Measurements from ENCODE around the gene AGAP2. TPM values are rescaled to one million over a fixed set of nuclear protein-coding genes. Genes with fewer than 3 reads are reported as not detected.
"Not testable (repeated sequence)": the region's sequence is repeated elsewhere in the genome, so short reads cannot be mapped to it uniquely, and the experiment has no call there.

The AGAP2 gene
- total RNA-seq, 4 donors from 2014 or later, result 0.29 to 6.3 (median 2.6) TPM

- no peak for TF ChIP-seq CTCF (IDR thresholded peaks at IDR 0.05)
- no peak for TF ChIP-seq POLR2A (IDR thresholded peaks at IDR 0.05)
- Histone ChIP-seq H3K4me3 (no peak overlapping the region), H3K36me3 (no peaks in the 10 kb centered on the region), H3K9me3 (no peaks in the 10 kb centered on the region), H3K4me1 (no peaks in the 10 kb centered on the region), H3K27me3 (no peaks in the 10 kb centered on the region), H3K27ac (no peak overlapping the region)
- intact Hi-C loops (cut with DNase I; ENCODE audit: low total_unique reads), result no loop called here
- DNase-seq, result no peak
Measured at GRCh38 chr12:57722716-57723629, 15.6 kb downstream of the AGAP2 start.

GRCh38 chr12:57721846-57722608 is 16.5 kb downstream of the AGAP2 start:
- intact Hi-C loops (cut with DNase I; ENCODE audit: low total_unique reads); H3K9me3 ChIP-seq; H3K27me3 ChIP-seq; DNase-seq; H3K27ac ChIP-seq; H3K4me3 ChIP-seq; H3K4me1 ChIP-seq; H3K36me3 ChIP-seq: not testable (repeated sequence)

- Histone ChIP-seq H3K9me3 (no peaks in the 10 kb centered on the region), H3K27me3 (no peaks in the 10 kb centered on the region), H3K36me3 (no peaks in the 10 kb centered on the region), H3K4me3 (no peak overlapping the region), H3K4me1 (no peaks in the 10 kb centered on the region), H3K27ac (no peak overlapping the region)
- no peak for DNase-seq
- TF ChIP-seq POLR2A (IDR thresholded peaks at IDR 0.05), result no peak
- intact Hi-C loops (cut with DNase I; ENCODE audit: low total_unique reads), result no loop called here
Measured at GRCh38 chr12:57720606-57721595, 17.6 kb downstream of the AGAP2 start.

GRCh38 chr12:57719777-57720605 is 18.6 kb downstream of the AGAP2 start:
- DNase-seq, result no peak
- H3K27me3 ChIP-seq, result no peaks in the 10 kb centered on the region
- TF ChIP-seq CTCF (IDR thresholded peaks at IDR 0.05) (no peak), POLR2A (IDR thresholded peaks at IDR 0.05) (no peak)
- no peaks in the 10 kb centered on the region for H3K4me1 ChIP-seq
- H3K9me3 ChIP-seq, result no peaks in the 10 kb centered on the region
- no peak overlapping the region for H3K27ac ChIP-seq
- H3K4me3 ChIP-seq, result no peak overlapping the region
- intact Hi-C loops (cut with DNase I; ENCODE audit: low total_unique reads), result no loop called here
- no peaks in the 10 kb centered on the region for H3K36me3 ChIP-seq

GRCh38 chr12:57718641-57719528 is 19.7 kb downstream of the AGAP2 start:
- H3K4me1 ChIP-seq, result no peaks in the 10 kb centered on the region
- H3K4me3 ChIP-seq, result no peak overlapping the region
- intact Hi-C loops (cut with DNase I; ENCODE audit: low total_unique reads), result no loop called here
- DNase-seq, result no peak
- no peaks in the 10 kb centered on the region for H3K36me3 ChIP-seq
- H3K27ac ChIP-seq, result no peak overlapping the region
- TF ChIP-seq CTCF (IDR thresholded peaks at IDR 0.05), result no peak
- no peak for TF ChIP-seq POLR2A (IDR thresholded peaks at IDR 0.05)
- no peaks in the 10 kb centered on the region for H3K9me3 ChIP-seq
- no peaks in the 10 kb centered on the region for H3K27me3 ChIP-seq
